ENCODE measurements around the gene WDR70.
"Not testable (repeated sequence)": the region's sequence is repeated elsewhere in the genome, so short reads cannot be mapped to it uniquely, and the experiment has no call there.

WDR70 gene

GRCh38 chr5:37645707-37646106, 266.6 kb downstream of the WDR70 start:
- TF ChIP-seq CTCF (conservative IDR thresholded peaks at IDR 0.05; ENCODE audit: low read depth, low read length), result no peak
- no peak for DNase-seq (ENCODE audit: low read depth)

DNA sequence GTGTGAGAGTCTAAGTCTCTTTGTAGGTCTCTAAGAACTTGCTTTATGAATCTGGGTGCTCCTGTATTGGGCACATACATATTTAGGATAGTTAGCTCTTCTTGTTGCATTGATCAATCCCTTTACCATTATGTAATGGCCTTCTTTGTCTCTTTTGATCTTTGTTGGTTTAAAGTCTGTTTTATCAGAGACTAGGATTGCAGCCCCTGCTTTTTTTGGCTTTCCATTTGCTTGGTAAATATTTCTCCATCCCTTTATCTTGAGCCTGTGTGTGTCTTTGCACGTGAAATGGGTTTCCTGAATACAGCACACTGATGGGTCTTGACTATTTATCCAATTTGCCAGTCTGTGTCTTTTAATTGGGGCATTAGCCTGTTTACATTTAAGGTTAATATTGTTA, 275.4 kb downstream of the WDR70 start:
- not testable (repeated sequence) for DNase-seq (ENCODE audit: low read depth); H3K4me3 ChIP-seq (ENCODE audit: low read depth, low read length)

More at GRCh38 chr5:37645707-37646106, 266.6 kb downstream of the WDR70 start:
- no peak overlapping the region for H3K4me3 ChIP-seq (ENCODE audit: low read depth, low read length)

DNA sequence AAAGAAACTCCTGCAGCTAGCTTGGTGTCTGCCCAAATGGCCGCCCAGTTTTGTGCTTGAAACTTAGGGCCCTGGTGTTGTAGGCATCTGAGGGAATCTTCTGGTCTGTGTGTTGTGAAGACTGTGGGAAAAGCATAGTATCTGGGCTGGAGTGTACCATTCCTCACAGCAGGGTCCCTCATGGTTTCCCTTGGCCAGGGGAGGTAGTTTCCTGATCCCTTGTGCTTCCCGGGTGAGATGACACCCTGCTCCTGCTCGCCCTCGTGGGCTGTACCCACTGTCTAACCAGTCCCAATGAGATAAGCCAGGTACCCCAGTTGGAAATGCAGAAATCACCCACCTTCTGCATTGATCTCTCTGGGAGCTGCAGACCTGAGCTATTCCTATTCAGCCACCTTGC, 277.9 kb downstream of the WDR70 start:
- DNase-seq (ENCODE audit: low read depth), result no peak
- no peak for TF ChIP-seq CTCF (conservative IDR thresholded peaks at IDR 0.05; ENCODE audit: low read depth, low read length)
- H3K4me3 ChIP-seq (ENCODE audit: low read depth, low read length), result no peak overlapping the region

DNA sequence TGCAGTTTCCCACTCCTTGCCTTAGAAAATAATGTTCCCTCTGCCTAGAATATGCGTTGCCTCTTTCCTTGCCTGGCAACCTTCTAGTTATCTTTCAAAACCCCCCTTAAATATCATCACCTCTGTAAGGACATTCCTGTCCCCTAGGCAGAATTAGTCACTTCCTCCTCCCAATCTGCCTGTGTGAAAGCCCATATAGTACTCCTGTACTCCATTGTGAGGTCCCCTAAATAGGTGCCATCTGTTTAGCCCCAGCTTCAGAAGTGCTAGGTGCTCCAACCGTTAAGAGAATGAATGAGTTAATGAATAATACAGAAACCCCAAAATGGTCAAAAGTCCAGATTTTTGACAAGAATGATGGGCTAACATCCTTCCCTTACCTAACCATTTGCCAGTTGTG, 279.3 kb downstream of the WDR70 start:
- no peak for TF ChIP-seq CTCF (conservative IDR thresholded peaks at IDR 0.05; ENCODE audit: low read depth, low read length)
- H3K4me3 ChIP-seq (ENCODE audit: low read depth, low read length), result no peak overlapping the region
- DNase-seq (ENCODE audit: low read depth), result no peak

DNA sequence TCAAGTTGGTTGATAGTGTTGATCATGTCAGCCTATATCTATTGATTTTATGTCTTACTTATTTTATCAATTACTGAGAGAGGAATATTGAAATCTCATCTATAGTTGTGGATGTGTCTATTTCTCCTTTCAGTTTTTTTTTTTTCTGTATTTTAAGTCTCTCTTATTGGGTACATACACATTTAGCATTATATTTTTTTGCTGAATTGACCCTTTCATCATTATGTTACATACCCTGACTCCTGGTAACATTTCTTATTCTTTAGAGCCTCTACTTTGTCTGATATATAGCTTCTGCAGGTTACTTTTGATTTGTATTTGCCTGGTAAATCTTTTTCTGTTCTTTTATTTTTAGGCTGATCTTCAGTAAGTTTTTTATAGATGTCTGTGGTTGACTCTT, 281.2 kb downstream of the WDR70 start:
- no peak for DNase-seq (ENCODE audit: low read depth)
- H3K4me3 ChIP-seq (ENCODE audit: low read depth, low read length), result no peak overlapping the region
- no peak for TF ChIP-seq CTCF (conservative IDR thresholded peaks at IDR 0.05; ENCODE audit: low read depth, low read length)

DNA sequence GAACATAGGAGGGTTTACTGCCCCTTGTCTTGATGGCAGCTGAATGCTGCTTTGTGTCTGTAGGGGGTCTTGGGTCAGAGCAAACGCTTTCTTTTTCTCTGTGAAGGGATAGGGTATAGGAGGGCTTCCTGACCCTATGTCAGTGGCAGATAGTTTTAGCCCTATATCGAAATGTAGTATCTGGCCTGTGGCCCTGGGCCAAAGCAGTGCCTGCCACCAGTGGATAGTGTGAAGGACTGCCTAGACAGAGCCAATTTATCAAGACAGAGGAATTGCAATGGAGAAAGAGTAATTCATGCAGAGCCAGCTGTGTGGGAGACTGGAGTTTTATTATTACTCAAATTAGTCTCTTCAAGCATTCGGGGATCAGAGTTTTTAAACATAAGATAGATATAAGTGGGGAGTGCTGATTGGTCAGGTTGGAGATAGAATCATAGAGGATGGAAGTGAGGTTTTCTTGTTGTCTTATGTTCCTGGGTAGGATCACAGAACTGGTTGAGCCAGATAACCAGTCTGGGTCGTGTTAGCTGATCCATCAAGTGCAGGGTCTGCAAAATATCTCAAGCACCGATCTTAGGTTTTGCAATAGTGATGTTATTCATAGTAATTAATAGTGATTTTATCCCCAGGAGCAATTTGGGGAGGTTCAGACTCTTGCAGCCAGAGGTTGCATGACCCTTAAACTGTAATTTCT, 282.3 kb downstream of the WDR70 start:
- no peak for TF ChIP-seq CTCF (conservative IDR thresholded peaks at IDR 0.05; ENCODE audit: low read depth, low read length)
- DNase-seq (ENCODE audit: low read depth), result no peak
- no peak overlapping the region for H3K4me3 ChIP-seq (ENCODE audit: low read depth, low read length)

DNA sequence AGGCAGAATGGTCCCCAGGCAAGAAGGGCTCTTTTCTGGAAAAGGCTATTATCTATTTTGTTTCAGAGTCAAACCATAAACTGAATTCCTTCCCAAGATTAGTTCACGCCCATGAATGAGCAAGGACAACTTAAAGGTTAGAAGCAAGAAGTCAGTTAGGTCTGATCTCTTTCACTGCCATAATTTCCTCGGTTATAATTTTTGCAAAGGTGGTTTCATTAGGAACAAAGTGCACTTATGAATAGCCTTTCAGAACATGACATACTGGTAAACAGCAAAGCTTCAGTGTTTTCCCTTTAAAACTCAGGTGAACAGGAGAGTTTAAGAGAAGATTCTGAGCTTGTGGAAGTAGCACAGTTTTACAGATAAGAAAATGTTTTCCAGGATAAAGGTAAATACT, 282.8 kb downstream of the WDR70 start:
- H3K4me3 ChIP-seq (ENCODE audit: low read depth, low read length), result no peak overlapping the region
- TF ChIP-seq CTCF (conservative IDR thresholded peaks at IDR 0.05; ENCODE audit: low read depth, low read length), result no peak
- DNase-seq (ENCODE audit: low read depth), result no peak
